Left renal pelvis (tissue), 4 donors: Measurements from ENCODE around the gene BSDC1. TPM values are rescaled to one million over a fixed set of nuclear protein-coding genes. Genes with fewer than 3 reads are reported as not detected.
"Not testable (repeated sequence)": the region's sequence is repeated elsewhere in the genome, so short reads cannot be mapped to it uniquely, and the experiment has no call there.

ENCODE experiments used
- DNase-seq, 4 donors: peaks; one replicate each; pipeline ENCODE4 v3.0.0-alpha.2; 2013; ENCODE audit warnings: low read depth in 4 of 4, low spot score in 3 of 4
- polyA plus RNA-seq, 4 donors: library from polyadenylated mRNA; unstranded; fragments of 120-200 nt; gene quantifications; one replicate each; pipeline ENCODE4 v1.2.1, GENCODE V29; 2013; ENCODE audit not compliant: insufficient read length in 4 of 4

The BSDC1 gene, protein sequence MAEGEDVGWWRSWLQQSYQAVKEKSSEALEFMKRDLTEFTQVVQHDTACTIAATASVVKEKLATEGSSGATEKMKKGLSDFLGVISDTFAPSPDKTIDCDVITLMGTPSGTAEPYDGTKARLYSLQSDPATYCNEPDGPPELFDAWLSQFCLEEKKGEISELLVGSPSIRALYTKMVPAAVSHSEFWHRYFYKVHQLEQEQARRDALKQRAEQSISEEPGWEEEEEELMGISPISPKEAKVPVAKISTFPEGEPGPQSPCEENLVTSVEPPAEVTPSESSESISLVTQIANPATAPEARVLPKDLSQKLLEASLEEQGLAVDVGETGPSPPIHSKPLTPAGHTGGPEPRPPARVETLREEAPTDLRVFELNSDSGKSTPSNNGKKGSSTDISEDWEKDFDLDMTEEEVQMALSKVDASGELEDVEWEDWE
- polyA plus RNA-seq, result 10 to 100 TPM; 57.3 to 65.8 (median 60.2) TPM

DNA sequence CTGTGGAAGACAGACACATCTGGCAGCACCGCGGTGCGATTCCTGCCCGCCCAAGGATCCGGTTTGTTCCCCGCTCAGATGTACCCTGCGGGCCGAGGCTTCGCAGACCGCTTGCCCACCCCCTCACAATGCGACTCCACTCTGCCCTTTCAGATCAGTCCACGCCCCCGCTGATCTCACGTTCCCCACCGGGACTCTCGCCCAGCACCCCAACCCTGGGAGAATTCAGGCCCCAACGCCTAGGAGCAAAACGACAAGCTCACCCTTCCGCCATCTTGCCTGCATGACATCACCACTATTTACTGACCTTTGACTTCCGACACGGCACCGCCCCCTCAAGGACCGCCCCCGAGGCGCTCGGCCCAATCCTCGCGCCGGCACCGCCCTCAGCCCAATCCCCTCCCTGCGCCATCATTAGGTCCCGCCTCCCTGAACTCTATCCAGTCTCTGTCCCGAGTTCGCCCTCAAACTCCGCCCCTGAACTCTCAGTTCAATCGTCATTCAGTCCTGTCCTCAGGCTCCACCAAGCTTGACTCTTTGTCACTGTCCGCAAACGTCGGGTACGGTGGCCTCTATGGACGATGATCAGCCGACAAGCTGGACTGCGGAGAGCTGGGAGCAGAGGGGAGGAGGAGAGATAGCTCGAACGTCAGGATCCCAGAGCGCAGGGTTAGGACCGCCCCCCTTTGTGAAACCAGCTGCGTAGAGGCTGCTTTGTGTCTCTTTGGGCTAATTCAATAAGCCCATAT is at the start of gene BSDC1:
Gene BSDC1, minus strand, starts transcription at position 301 of the 749 bp plus-strand sequence. Its CDS starts 27 bp downstream, at position 274.
- DNase-seq, result peak; percentile 98 to 99 (median 98)

GRCh38 chr1:32441467-32441866 is 47.2 kb upstream of the BSDC1 start:
- not testable (repeated sequence) for DNase-seq

DNA sequence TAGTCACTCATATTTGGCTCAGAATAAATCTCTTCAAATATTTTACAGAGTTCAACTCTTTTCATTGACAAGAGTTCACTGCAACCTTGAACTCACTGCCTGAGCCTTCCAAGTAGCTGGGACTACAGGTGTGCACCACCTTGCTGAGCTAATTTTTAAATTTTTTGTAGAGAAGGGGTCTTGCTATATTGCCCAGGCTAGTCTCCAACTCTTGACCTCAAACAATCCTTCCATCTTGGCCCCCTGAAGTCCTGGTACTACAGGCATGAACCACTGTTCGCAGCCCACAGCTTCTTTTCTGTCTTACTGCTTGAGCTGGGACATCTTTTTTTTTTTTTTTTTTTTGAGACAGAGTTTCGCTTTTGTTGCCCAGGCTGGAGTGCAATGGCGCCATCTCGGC is 44.5 kb upstream of the BSDC1 start:
- not testable (repeated sequence) for DNase-seq

DNA sequence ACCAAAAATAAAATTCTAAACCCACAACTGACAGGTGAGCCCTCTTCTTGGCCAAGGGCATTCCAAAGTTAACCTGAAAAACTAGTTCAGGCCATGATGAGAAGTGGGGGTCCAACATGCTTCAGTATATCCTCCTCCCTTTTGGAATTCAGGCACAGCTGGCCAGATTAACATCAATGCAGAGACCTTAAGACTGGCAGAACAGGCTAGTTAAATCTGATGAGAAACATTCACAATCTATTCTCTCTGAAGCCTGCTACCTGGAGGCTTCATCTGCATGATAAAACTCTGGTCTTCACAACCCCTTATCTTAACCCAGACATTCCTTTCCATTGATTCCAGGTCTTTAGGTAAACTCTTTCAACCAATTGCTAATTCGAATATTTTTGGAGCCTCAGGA is 43.9 kb upstream of the BSDC1 start:
- no peak for DNase-seq

- DNase-seq, result no peak
Measured at GRCh38 chr1:32431736-32432400, 37.6 kb upstream of the BSDC1 start.

DNA sequence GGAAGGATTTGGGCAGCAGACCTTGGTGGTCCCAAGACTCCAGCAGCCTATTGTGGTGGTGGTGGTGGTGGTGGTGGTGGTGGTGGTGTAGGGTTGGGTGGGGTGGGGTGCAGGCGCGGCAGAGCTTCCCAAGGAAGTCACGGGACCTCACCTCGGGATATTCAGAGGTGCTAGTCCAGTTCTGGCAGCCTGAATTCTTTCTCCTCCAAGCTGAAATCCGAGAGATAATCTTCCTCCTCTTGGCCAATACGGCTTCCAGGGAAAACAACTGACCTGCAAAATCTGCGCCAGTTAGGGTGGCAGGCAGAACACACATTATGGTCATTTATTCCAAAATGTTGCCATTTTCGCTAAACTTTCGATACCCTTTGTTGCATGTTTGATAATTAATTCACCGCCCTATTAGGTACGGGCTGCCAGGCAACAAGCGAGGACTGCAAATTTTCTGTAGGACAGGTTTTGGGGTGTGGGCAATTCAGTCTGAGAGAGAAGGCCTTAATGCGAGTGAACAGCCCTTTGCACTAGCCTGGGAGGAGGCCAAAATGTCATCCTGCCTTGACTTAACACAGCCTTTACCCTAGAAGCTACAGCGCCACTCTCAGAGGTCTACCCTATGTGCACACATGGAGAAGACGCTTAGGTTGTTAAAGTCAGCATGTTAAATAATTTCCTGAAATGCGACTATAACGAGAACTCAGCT is 33.2 kb upstream of the BSDC1 start:
- no peak for DNase-seq

DNA sequence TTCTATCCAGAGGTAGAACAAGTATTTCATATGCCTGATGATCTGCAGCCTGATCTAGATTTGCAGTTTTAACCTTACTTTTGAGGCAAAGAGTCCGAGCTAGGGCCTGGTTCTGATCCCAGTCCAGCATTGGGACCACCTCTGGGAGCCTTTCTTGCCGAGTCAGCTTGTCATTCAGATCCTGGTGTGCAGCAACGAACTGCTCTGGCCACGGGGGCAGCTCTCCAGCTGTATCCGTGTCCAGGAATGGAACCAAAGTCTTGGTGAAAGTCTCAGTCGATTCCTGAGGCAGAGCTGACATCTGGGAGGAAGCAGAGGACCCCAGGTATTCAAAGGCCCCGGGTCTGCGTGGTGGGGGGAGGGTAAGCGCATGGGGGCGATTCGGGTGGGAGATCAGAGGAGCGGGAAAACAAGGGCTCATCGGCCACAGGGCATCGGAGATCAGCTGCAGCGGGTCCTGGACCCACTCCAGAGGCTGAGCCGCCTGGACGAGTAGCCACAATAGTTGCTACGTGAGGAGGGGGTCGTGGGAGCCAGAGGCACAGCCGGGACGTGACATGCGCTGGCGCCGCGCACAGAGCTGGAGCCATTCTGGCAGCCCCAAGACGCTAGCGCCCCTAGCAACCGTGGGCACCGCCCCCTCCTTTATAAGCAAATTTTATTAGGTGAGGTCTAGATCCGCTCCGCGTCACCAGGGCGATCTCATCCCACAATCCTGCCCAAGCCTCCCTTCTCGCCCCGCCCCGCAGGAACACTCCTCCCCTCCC is 32.4 kb upstream of the BSDC1 start:
- DNase-seq, result peak in 1 of 4 donors; percentile 29

DNA sequence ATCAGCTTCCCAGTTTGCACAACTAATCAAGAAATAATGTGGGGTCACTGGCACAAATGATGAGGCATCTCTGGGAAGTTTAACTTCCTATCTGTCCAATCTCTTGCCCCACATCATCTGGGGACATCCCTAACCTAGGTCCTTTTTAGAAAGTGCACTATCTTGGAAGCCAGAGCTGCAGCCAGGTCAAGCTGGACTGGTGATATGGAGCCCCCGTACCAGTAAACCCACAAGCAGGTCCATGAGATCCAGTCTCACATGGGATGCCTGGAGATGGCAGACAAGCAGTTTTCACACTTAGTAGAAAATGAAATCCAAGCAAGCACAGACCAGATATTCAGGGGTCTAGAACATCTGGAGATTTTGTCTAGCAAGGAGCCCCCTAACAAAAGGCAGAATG is 27.5 kb upstream of the BSDC1 start:
- no peak for DNase-seq

GRCh38 chr1:32414186-32414886 is 20.1 kb upstream of the BSDC1 start:
- no peak for DNase-seq

- DNase-seq, result no peak
Measured at GRCh38 chr1:32413507-32414185, 19.4 kb upstream of the BSDC1 start.

DNA sequence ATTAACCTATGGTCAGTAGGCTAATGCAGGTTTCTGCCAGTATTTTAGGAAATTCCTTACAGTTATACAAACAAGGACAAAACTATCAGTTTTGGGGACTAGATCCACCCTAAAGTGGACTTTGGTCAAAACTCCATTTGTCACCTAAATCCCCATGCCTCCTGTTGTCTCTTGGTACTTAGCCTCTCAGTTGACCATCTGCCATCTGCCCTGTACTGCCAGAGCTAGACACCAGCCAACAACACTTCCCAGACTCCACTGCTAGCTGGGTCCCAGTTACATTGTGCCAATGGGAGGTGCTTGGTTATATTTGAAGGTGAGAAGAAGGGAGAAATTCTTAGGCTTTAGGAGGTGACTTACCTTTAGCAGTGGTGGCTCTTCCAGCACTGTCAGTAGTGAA is 17.0 kb upstream of the BSDC1 start:
- no peak for DNase-seq

GRCh38 chr1:32406629-32407111 is 12.4 kb upstream of the BSDC1 start:
- DNase-seq, result no peak

DNA sequence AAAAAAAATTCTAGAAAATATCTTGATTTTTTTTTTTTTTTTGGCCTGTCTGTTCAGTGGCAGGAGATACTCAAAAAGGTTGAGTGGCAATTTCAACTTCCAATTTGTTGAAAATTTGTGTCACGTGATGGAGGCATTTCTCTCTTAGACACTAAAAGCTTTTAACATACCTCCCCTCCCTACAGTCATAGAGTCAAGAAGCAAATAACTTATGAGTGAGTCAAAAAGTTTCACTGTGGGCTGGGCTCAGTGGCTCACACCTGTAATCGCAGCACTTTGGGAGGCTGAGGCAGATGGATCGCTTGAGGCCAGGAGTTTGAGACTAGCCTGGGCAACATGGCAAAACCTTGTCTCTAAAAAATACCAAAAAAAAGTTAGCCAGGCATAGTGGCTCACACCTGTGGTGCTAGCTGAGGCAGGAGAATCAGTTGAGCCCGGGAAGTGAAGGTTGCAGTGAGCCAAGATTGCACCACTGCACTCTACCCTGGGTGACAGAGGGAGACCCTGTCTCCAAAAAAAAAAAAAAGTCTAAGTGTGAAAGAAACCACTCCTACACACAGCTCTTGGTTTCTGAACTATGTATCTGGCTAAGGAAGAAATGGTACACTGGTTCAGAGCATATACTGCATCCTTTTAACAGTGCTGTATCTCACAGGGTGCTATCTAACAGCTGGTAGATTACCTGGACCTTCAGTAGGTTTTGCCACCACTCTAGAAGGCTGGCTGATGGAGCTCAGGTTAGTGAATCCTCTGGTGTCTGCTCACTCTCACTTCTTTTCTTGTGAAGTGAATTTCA is 11.6 kb upstream of the BSDC1 start:
- DNase-seq, result no peak

GRCh38 chr1:32404946-32405345 is 10.7 kb upstream of the BSDC1 start:
- DNase-seq, result no peak

DNA sequence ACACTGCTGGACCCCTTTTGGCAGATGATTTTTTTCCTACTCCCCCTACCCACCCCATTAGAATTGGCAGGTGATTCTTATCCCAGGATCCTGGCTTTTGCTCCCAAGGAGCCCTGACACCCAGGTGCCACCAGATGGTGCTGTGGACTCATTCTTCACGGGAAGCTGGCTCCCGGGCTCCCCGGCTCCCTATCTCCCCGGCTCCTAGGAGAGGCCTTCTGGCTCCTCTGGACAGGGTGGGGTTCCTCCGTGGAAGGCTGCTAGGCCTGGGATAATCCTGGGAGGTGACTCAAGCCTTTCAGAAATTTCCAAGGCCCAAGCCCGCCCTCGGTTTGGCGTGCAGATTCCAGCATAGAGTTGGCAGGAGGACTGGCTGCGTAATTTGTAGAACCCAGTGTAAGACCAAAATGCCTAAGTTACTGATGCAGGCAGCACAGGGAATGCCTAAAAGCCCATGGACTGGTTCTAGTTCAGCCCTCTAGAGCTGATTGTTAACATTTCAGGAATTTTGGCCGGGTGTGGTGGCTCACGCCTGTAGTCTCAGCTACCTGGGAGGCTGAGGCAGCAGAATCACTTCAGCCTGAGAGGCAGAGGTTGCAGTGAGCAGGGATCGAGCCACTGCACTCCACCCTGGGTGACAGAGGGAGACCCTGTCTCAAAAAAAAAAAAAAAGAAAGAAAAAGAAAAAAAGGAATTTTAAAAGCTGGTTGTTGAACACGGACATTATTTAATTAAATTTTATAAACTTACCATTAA is 6.8 kb upstream of the BSDC1 start:
- DNase-seq, result peak in 3 of 4 donors; percentile 53 to 69 (median 54)

DNA sequence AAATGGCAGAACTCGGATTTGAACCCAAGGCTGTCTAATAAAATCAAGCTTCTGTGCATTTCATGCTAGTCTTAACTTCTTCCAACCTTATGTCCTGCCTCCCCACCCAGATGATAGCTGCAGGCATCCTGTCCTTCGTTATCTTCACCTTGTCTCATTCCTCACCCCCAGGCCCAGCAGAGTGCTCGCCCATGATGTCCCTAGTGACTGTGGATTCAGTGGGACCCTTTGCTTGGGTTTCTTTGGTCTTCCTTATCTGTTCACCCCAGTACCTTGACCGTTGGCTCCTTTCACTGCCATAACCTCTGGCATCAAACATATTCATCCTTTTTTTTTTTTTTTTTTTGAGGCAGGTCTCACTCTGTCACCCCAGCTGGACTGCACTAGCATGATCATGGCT is 5.6 kb upstream of the BSDC1 start:
- no peak for DNase-seq

DNA sequence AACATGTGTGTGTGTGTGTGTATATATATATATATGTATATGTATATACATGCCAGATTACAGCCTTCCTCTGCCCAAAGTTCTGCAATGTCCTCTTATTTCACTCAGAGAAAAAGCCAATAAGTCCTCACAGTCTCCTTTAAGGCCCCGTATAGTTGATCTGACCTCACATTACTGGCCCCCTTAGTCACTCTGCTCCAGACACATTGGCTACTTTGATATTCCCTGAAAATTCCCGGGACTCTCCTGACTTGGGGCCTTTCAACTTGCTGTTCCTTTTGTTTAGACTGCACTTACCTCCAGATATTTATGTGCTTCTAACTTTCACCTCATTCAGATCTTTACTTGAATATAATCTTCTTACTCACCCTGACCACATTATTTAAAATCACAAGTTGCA is 4.2 kb upstream of the BSDC1 start:
- no peak for DNase-seq
